Osteoblast (primary cell): ENCODE data around the gene RHOU. TPM values are rescaled to one million over a fixed set of nuclear protein-coding genes. Genes with fewer than 3 reads are reported as not detected.

ENCODE experiments used
- DNase-seq: peaks from one replicate; pipeline ENCODE4 v3.0.0; 2011; ENCODE audit warnings: low spot score, mixed read lengths; ENCODE audit not compliant: insufficient read length; ENCODE audit errors: missing footprints
- H2AFZ ChIP-seq: 2 replicates; pipeline ENCODE4 v1.6.0; 2011; ENCODE audit warnings: mild to moderate bottlenecking, low read length
- H3K27ac ChIP-seq: 2 replicates; pipeline ENCODE4 v1.5.1; 2011; ENCODE audit warnings: mild to moderate bottlenecking, low read depth, low read length, moderate library complexity
- H3K27me3 ChIP-seq: 2 replicates; pipeline ENCODE4 v1.6.0; 2012; ENCODE audit warnings: mild to moderate bottlenecking, control low read depth, inconsistent platforms, low read length, moderate library complexity; ENCODE audit not compliant: insufficient read depth
- H3K36me3 ChIP-seq: 2 replicates; pipeline ENCODE4 v1.5.1; 2011; ENCODE audit warnings: mild to moderate bottlenecking, low read length, control low read depth, moderate library complexity; ENCODE audit not compliant: insufficient read depth
- H3K4me1 ChIP-seq: 2 replicates; pipeline ENCODE4 v1.5.1; 2011; ENCODE audit warnings: mild to moderate bottlenecking, low read length, control low read depth, moderate library complexity; ENCODE audit not compliant: insufficient read depth
- H3K4me2 ChIP-seq: 2 replicates; pipeline ENCODE4 v1.6.0; 2011; ENCODE audit warnings: mild to moderate bottlenecking, low read length; ENCODE audit not compliant: insufficient read depth
- H3K4me3 ChIP-seq: fragments of 200-600 bp; sonication (generic); 3 replicates; pipeline ENCODE4 v1.5.1; 2012; ENCODE audit warnings: mild to moderate bottlenecking, low read length, inconsistent platforms; ENCODE audit not compliant: insufficient read depth
- H3K79me2 ChIP-seq: 2 replicates; pipeline ENCODE4 v1.6.0; 2012; ENCODE audit warnings: mild to moderate bottlenecking, low read length, control low read depth, inconsistent platforms; ENCODE audit not compliant: insufficient read depth
- H3K9me3 ChIP-seq: 2 replicates; pipeline ENCODE4 v1.5.1; 2011; ENCODE audit warnings: low read depth, low read length, control low read depth
- H4K20me1 ChIP-seq: 2 replicates; pipeline ENCODE4 v1.6.0; 2012; ENCODE audit warnings: mild to moderate bottlenecking, low read length, control low read depth; ENCODE audit not compliant: insufficient read depth
- total RNA-seq: library from RNA; depleted of rRNA; stranded (reverse); fragments of >200 nt; gene quantifications from 2 replicates; pipeline ENCODE4 v1.2.3, GENCODE V29; 2012
- TF ChIP-seq, protein P1 (sequence below): IDR thresholded peaks from 2 replicates; pipeline ENCODE4 v1.5.1; 2011; ENCODE audit warnings: mild to moderate bottlenecking, low read depth, low read length, moderate library complexity; ENCODE audit errors: extremely low read depth

Gene RHOU
- under 0.01 and 0.72 TPM in 2 replicates for total RNA-seq

DNA sequence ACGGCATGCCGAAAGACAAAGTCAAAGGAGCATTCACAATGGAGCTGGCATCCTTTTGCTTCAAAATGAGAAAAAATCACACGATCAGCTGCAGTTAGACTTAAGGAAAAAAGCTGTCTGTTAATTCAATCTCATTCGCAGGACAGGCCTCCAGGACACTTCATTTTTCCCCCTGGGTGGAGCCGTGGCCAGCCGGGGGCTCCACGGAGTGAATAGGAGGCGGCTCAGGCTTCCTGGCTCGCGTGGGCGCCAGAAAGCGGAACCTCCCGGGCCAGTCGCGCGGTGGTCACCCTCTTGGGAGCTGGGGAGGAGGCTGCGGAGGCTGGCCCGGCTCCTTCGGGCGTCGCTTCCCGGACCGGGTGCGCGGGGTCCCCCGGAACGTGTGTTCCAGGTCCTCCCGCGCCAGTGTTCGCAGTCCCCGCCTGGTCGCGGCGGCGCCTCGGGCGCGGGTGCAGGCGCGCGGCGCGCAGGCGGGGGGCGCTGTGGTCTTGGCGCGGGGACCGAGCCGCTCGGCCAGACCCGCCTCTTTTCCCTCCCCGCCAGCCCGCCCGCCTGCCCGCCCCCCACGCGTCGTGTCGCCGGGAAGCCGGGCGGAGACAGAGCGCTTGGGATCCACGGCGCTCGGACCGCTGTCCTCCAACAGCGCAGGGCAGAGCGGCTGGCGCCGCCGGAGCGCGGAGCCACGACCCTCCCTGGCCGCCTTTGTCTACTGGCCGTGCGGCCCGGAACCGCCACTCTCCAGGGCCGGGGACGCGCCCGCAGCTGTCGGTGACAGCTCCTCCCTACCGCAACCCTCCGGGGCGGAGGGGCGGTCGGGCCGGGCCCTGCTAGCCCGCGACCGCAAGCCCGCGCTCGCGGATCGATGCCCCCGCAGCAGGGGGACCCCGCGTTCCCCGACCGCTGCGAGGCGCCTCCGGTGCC lies at the start of gene RHOU:
Gene RHOU (plus strand): TSS at position 599 of the 921 bp plus-strand sequence. CDS start 264 bp downstream, at position 863.
- DNase-seq: peak; percentile 91
- Histone ChIP-seq H4K20me1 (no peaks in the 10 kb centered on the region), H3K36me3 (no peaks in the 10 kb centered on the region), H2AFZ (peak within 1 kb of the TSS; percentile 41), H3K79me2 (no peaks in the 10 kb centered on the region), H3K27me3 (peaks cover 34% of the 10 kb centered on the region), H3K4me3 (peak within 1 kb of the TSS; percentile 68), H3K4me2 (peak within 1 kb of the TSS; percentile 83), H3K27ac (no peak within 1 kb of the TSS), H3K9me3 (no peaks in the 10 kb centered on the region), H3K4me1 (peaks cover 2% of the 10 kb centered on the region)
- TF ChIP-seq, protein P1, sequence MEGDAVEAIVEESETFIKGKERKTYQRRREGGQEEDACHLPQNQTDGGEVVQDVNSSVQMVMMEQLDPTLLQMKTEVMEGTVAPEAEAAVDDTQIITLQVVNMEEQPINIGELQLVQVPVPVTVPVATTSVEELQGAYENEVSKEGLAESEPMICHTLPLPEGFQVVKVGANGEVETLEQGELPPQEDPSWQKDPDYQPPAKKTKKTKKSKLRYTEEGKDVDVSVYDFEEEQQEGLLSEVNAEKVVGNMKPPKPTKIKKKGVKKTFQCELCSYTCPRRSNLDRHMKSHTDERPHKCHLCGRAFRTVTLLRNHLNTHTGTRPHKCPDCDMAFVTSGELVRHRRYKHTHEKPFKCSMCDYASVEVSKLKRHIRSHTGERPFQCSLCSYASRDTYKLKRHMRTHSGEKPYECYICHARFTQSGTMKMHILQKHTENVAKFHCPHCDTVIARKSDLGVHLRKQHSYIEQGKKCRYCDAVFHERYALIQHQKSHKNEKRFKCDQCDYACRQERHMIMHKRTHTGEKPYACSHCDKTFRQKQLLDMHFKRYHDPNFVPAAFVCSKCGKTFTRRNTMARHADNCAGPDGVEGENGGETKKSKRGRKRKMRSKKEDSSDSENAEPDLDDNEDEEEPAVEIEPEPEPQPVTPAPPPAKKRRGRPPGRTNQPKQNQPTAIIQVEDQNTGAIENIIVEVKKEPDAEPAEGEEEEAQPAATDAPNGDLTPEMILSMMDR: no peak

DNA sequence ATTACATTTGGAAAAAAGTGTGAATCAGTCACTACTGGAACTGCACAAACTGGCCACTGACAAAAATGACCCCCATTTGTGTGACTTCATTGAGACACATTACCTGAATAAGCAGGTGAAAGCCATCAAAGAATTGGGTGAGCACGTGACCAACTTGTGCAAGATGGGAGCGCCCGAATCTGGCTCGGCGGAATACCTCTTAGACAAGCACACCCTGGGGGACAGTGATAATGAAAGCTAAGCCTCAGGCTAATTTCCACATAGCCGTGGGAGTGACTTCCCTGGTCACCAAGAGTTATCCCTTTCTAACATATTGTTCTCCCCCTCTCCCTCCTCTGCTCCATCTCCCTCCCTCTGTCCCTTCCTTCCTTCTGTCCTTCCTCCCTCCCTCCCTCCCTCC lies 47.7 kb upstream of the RHOU start:
- TF ChIP-seq, protein P1: no peak
- H2AFZ ChIP-seq: no peak overlapping the region

DNA sequence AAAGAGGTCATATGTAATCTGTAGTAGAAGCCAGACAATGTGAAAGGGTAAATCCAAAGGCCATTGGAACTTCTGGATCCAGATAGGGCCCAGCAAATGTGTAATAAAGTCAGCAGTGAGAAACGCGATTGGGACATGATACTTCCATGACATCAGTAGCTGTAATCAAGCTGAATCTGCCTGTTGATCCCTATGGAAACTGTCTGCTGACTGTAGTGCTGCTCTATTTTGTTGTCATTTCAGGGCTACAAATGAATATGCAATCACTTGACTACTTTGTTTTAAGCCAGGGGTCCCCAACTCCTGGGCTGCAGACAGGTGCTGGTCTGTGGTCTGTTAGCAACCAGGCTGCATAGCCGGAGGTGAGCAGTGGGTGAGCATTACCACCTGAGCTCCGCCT lies 46.0 kb upstream of the RHOU start:
- Histone ChIP-seq H3K9me3 (no peaks in the 10 kb centered on the region), H3K36me3 (no peaks in the 10 kb centered on the region), H4K20me1 (no peaks in the 10 kb centered on the region), H3K27ac (no peak overlapping the region), H3K79me2 (no peaks in the 10 kb centered on the region), H3K4me1 (no peaks in the 10 kb centered on the region), H3K4me3 (no peak overlapping the region), H3K4me2 (no peak overlapping the region), H2AFZ (no peak overlapping the region), H3K27me3 (no peaks in the 10 kb centered on the region)
- peak; percentile 52 for DNase-seq
- TF ChIP-seq, protein P1: no peak

More for the DNA sequence above, 47.7 kb upstream of the RHOU start:
- Histone ChIP-seq H3K9me3 (no peaks in the 10 kb centered on the region), H3K79me2 (no peaks in the 10 kb centered on the region), H3K27ac (no peak overlapping the region), H3K27me3 (no peaks in the 10 kb centered on the region), H3K36me3 (no peaks in the 10 kb centered on the region), H4K20me1 (no peaks in the 10 kb centered on the region), H3K4me2 (no peak overlapping the region), H3K4me3 (no peak overlapping the region), H3K4me1 (no peaks in the 10 kb centered on the region)
- no peak for DNase-seq

DNA sequence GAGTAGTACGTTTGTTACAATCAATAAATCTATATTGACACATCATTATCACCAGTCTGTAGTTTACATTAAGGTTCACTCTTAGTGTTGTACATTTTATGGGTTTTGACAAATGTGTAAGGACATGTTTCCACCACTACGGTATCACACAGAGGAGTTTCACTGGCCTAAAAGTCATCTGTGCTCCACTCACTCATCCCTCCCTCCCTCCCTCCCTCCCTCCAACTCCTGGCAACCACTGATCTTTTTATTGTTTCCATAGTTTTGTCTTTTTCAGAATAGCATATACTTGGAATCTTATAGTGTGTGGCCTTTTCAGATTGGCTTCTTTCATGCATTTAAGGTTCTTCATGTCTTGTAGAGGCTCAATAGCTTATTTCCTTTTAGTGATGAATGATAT lies 44.1 kb upstream of the RHOU start:
- H3K9me3 ChIP-seq: no peaks in the 10 kb centered on the region
- no peak overlapping the region for H3K27ac ChIP-seq
- no peaks in the 10 kb centered on the region for H3K79me2 ChIP-seq
- H3K36me3 ChIP-seq: no peaks in the 10 kb centered on the region
- no peak for DNase-seq
- no peaks in the 10 kb centered on the region for H3K4me1 ChIP-seq
- no peaks in the 10 kb centered on the region for H4K20me1 ChIP-seq
- H2AFZ ChIP-seq: no peak overlapping the region
- no peak overlapping the region for H3K4me2 ChIP-seq
- no peaks in the 10 kb centered on the region for H3K27me3 ChIP-seq
- TF ChIP-seq, protein P1: no peak
- no peak overlapping the region for H3K4me3 ChIP-seq
